Measurements from ENCODE around the gene KRT2. TPM values are rescaled to one million over a fixed set of nuclear protein-coding genes. Genes with fewer than 3 reads are reported as not detected.

Gene KRT2
- total and polyA plus RNA-seq, 2 donors (not counting 1 experiment from before 2014, with no cell fraction given), result 0.04 TPM; not detected in 1

GRCh38 chr12:52663420-52663819, 11.4 kb upstream of the KRT2 start:
- Mint-ChIP-seq H3K4me3 (no peak overlapping the region), H3K27me3 (peaks cover 37% of the 10 kb centered on the region), H3K4me1 (no peaks in the 10 kb centered on the region), H3K9me3 (ENCODE audit: insufficient read depth) (no peaks in the 10 kb centered on the region), H3K27ac (no peak overlapping the region)
- no peaks in the 10 kb centered on the region for H3K4me1 ChIP-seq (ENCODE audit: control insufficient read depth in 2 of 2, insufficient read depth in 2 of 2, low read length in 2 of 2)
- intact Hi-C loops (cut with micrococcal nuclease), result no loop called here
- CTCF ChIA-PET, result no interaction called here
- no peaks in the 10 kb centered on the region for H3K79me2 ChIP-seq (ENCODE audit: control insufficient read depth, insufficient read depth, low read length)
- no peaks in the 10 kb centered on the region for H3K36me3 ChIP-seq (replicated peaks in 1 of 2; ENCODE audit: control extremely low read depth in 1 of 2, control insufficient read depth in 1 of 2, extremely low read depth in 1 of 2, insufficient read depth in 2 of 2, low read length in 1 of 2)
- no peaks in the 10 kb centered on the region for H3K9me3 ChIP-seq (ENCODE audit: control extremely low read depth in 1 of 3, control insufficient read depth in 2 of 3, insufficient read depth in 1 of 3, low read length in 2 of 3)
- no peak overlapping the region for H3K9ac ChIP-seq (ENCODE audit: low read length)
- H3K27me3 ChIP-seq (replicated peaks in 1 of 4; ENCODE audit: control extremely low read depth in 1 of 4, control insufficient read depth in 3 of 4, insufficient read depth in 4 of 4, low read length in 3 of 4), result peaks cover 0 to 9% (median 0%) of the 10 kb centered on the region in 4 experiments
- DNase-seq (no peak), ATAC-seq (ENCODE audit: low read depth) (no peak)
- POLR2A ChIA-PET, result no interaction called here
- H3K4me2 ChIP-seq (replicated peaks; ENCODE audit: low read depth, low read length, poor library complexity, severe bottlenecking), result no peak overlapping the region
- no peak for TF ChIP-seq EZH2 (IDR thresholded peaks at IDR 0.05; ENCODE audit: borderline replicate concordance, insufficient read depth, low read depth, low read length, poor library complexity, severe bottlenecking)
- TF ChIP-seq CTCF (IDR thresholded peaks at IDR 0.05), result no peak
- no peaks in the 10 kb centered on the region for H4K20me1 ChIP-seq (ENCODE audit: control insufficient read depth, insufficient read depth, low read length, poor library complexity, severe bottlenecking)
- H3K4me3 ChIP-seq (ENCODE audit: control extremely low read depth in 1 of 5, extremely low read depth in 1 of 5, insufficient read depth in 1 of 5, low read depth in 2 of 5, low read length in 4 of 5), result no peak overlapping the region
- no peak overlapping the region for H3K27ac ChIP-seq (ENCODE audit: low read length in 2 of 2)
- H2AFZ ChIP-seq (ENCODE audit: insufficient read depth, low read depth, low read length, poor library complexity, severe bottlenecking), result no peak overlapping the region

- H3K9me3 Mint-ChIP-seq (ENCODE audit: insufficient read depth), result no peaks in the 10 kb centered on the region
- Histone ChIP-seq H3K4me3 (ENCODE audit: control extremely low read depth in 1 of 5, extremely low read depth in 1 of 5, insufficient read depth in 1 of 5, low read depth in 2 of 5, low read length in 4 of 5) (no peak overlapping the region), H3K9me3 (ENCODE audit: control extremely low read depth in 1 of 3, control insufficient read depth in 2 of 3, insufficient read depth in 1 of 3, low read length in 2 of 3) (no peaks in the 10 kb centered on the region), H2AFZ (ENCODE audit: insufficient read depth, low read depth, low read length, poor library complexity, severe bottlenecking) (no peak overlapping the region), H3K79me2 (ENCODE audit: control insufficient read depth, insufficient read depth, low read length) (no peaks in the 10 kb centered on the region), H4K20me1 (ENCODE audit: control insufficient read depth, insufficient read depth, low read length, poor library complexity, severe bottlenecking) (no peaks in the 10 kb centered on the region), H3K9ac (ENCODE audit: low read length) (no peak overlapping the region), H3K4me2 (replicated peaks; ENCODE audit: low read depth, low read length, poor library complexity, severe bottlenecking) (no peak overlapping the region), H3K4me1 (ENCODE audit: control insufficient read depth in 2 of 2, insufficient read depth in 2 of 2, low read length in 2 of 2) (no peaks in the 10 kb centered on the region), H3K27ac (ENCODE audit: low read length in 2 of 2) (no peak overlapping the region), H3K27me3 (replicated peaks in 1 of 4; ENCODE audit: control extremely low read depth in 1 of 4, control insufficient read depth in 3 of 4, insufficient read depth in 4 of 4, low read length in 3 of 4) (peaks cover 0 to 13% (median 0%) of the 10 kb centered on the region in 4 experiments), H3K36me3 (replicated peaks in 1 of 2; ENCODE audit: control extremely low read depth in 1 of 2, control insufficient read depth in 1 of 2, extremely low read depth in 1 of 2, insufficient read depth in 2 of 2, low read length in 1 of 2) (no peaks in the 10 kb centered on the region)
- ATAC-seq (ENCODE audit: low read depth), result no peak
- H3K4me1 Mint-ChIP-seq, result no peaks in the 10 kb centered on the region
- H3K27ac Mint-ChIP-seq, result no peak overlapping the region
- no peak for DNase-seq
- POLR2A ChIA-PET, result no interaction called here
- H3K27me3 Mint-ChIP-seq, result peaks cover 39% of the 10 kb centered on the region
- intact Hi-C loops (cut with micrococcal nuclease), result no loop called here
- no peak overlapping the region for H3K4me3 Mint-ChIP-seq
- TF ChIP-seq EZH2 (IDR thresholded peaks at IDR 0.05; ENCODE audit: borderline replicate concordance, insufficient read depth, low read depth, low read length, poor library complexity, severe bottlenecking) (no peak), CTCF (IDR thresholded peaks at IDR 0.05) (no peak)
- CTCF ChIA-PET, result no interaction called here
Measured at GRCh38 chr12:52662918-52663229, 10.9 kb upstream of the KRT2 start.

Measured in B cell (primary cell).